Caco-2 (cell line): ENCODE measurements around the gene ENO2. TPM values are rescaled to one million over a fixed set of nuclear protein-coding genes. Genes with fewer than 3 reads are reported as not detected.

Experiments
- BruUV-seq: library from RNA; stranded (reverse); fragments of 400-500 nt; replicated peaks from 2 replicates; lab custom pipeline; 2021; lab: Mats Ljungman, UMichigan
- CTCF ChIA-PET: fragments of 300-600 bp; sonication (Branson Sonifier 250); formaldehyde crosslinking; loops from one replicate; lab custom pipeline; 2022; ENCODE audit warnings: antibody characterized with exemption; lab: Charles Lee
- POLR2A ChIA-PET: fragments of 300-600 bp; sonication (Branson Sonifier 250); formaldehyde crosslinking; loops from one replicate; lab custom pipeline; 2022; ENCODE audit warnings: antibody characterized with exemption; lab: Charles Lee
- DNase-seq, 2 experiments: peaks; one replicate each; pipeline versions ENCODE4 v3.0.0 to v3.0.0-alpha.2; 2020 to 2022
- H3K27me3 ChIP-seq: replicated peaks from 2 replicates; pipeline ENCODE4 v1.6.0; 2011; ENCODE audit warnings: low read length; ENCODE audit not compliant: control insufficient read depth, insufficient read depth
- H3K36me3 ChIP-seq: 2 replicates; pipeline ENCODE4 v1.5.1; 2011; ENCODE audit warnings: low read length; ENCODE audit not compliant: control insufficient read depth, insufficient read depth
- H3K4me1 ChIP-seq: fragments of 250-450 bp; sonication (Bioruptor Pico); 2 replicates; pipeline ENCODE4 v1.5.1; 2020; ENCODE audit warnings: mild to moderate bottlenecking
- H3K4me3 ChIP-seq: 2 replicates; pipeline ENCODE4 v1.5.1; 2011; ENCODE audit warnings: low read depth, mild to moderate bottlenecking, control low read depth, low read length
- H3K9me3 ChIP-seq: fragments of 250-450 bp; sonication (Bioruptor Pico); 2 replicates; pipeline ENCODE4 v1.5.1; 2020; ENCODE audit warnings: mild to moderate bottlenecking, moderate library complexity
- H3K27ac Mint-ChIP-seq: one replicate; pipeline ENCODE4 v1.8.0; 2022; ENCODE audit warnings: mixed read lengths; ENCODE audit not compliant: unreplicated experiment
- H3K27me3 Mint-ChIP-seq: one replicate; pipeline ENCODE4 v1.8.0; 2022; ENCODE audit warnings: mixed read lengths; ENCODE audit not compliant: insufficient read depth, unreplicated experiment
- H3K36me3 Mint-ChIP-seq: one replicate; pipeline ENCODE4 v1.8.0; 2022; ENCODE audit warnings: mild to moderate bottlenecking, mixed read lengths; ENCODE audit not compliant: insufficient read depth, unreplicated experiment
- H3K4me1 Mint-ChIP-seq: one replicate; pipeline ENCODE4 v1.8.0; 2022; ENCODE audit warnings: low read depth, mixed read lengths; ENCODE audit not compliant: unreplicated experiment
- H3K4me3 Mint-ChIP-seq: one replicate; pipeline ENCODE4 v1.8.0; 2022; ENCODE audit warnings: mild to moderate bottlenecking, moderate library complexity, mixed read lengths; ENCODE audit not compliant: unreplicated experiment
- H3K9me3 Mint-ChIP-seq: one replicate; pipeline ENCODE4 v1.8.0; 2022; ENCODE audit warnings: mixed read lengths; ENCODE audit not compliant: unreplicated experiment
- CTCF ChIP-seq, 2 experiments: fragments of 200-600 bp in 1 of 2; IDR thresholded peaks; 1 replicate in 1 of 2; 2 replicates in 1 of 2; pipeline versions ENCODE4 v1.5.1 to v1.8.0; 2011 to 2022; ENCODE audit warnings: antibody characterized with exemption in 1 of 2, control low read depth in 1 of 2, inconsistent platforms in 1 of 2, low read depth in 1 of 2, low read length in 1 of 2, mild to moderate bottlenecking in 1 of 2, moderate library complexity in 1 of 2; ENCODE audit not compliant: insufficient read depth in 1 of 2, severe bottlenecking in 1 of 2, unreplicated experiment in 1 of 2
- intact Hi-C: fragments of 100-400 bp; cut with micrococcal nuclease; formaldehyde crosslinking; loops from one replicate; pipeline ENCODE4 v1.10.0; 2022; ENCODE audit not compliant: unreplicated experiment
- total RNA-seq: library from RNA; stranded (reverse); gene quantifications from 2 replicates; pipeline ENCODE4 v1.2.3, GENCODE V29; 2022

ENO2 gene
- total RNA-seq, 1 experiment from 2014 or later: 23.2 TPM

DNA sequence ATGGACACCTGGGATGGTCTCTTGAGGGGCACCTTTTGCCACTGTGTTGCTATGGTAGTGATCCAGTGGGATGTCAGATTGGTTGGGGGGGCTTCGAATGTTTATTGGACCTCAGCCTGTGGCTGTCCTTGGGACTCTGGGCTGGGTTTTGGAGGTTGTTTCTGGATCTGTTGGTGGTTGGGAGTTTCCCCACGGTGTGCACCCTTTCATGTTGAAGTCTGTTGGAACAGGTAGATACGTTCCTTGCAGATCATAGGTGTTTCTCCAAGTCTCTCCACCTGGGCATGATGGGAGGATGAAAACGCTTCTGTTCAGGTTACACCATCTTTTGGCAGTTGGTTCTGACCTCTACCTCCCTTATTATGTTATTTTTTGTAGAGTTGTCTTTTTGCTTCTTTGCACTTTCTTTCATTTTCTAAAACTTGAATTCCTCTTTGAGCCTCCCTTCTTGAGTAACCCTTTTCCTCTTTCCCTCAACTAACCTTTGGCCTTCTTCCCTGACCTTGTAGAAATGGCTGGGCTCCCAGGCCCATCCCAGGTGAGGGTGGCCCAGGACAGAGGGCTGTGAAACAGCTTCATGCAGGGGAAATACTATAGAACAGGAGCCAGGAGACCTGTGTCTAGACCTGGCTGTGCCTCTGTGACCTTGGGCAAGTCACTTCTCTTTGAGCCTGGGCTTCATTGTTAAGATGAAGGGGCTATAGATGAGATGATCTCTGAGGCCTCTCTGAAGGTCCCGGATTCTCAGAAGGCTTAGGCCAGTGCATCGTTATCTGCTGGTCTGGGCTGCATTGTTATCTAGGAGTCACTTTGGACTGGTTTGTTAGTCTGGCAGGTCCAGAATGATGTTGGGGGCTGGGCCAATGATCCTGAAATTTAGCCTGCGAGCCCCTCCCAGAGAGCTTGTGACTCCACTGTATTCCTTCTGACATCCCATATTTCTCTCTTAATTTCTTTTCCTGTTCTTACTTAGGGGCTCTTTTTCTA, 15.4 kb downstream of the ENO2 start:
- POLR2A ChIA-PET: interaction anchor here (2.0 kb wide), 3 partner anchors 8 to 16 kb away, joined by 5 to 18 read pairs (median 14); partner anchors contain the start of gene C12orf57
- H3K27ac Mint-ChIP-seq: peak overlapping the region; percentile 76
- Histone ChIP-seq H3K27me3 (no peaks in the 10 kb centered on the region), H3K9me3 (no peaks in the 10 kb centered on the region), H3K4me1 (peaks cover 39% of the 10 kb centered on the region), H3K36me3 (peaks cover 6% of the 10 kb centered on the region; the same call in 1 of the 2 replicates), H3K4me3 (peak overlapping the region; percentile 91)
- TF ChIP-seq CTCF (IDR thresholded peaks at IDR 0.05; ENCODE audit: insufficient read depth in 1 of 2, low read depth in 1 of 2, low read length in 1 of 2, severe bottlenecking in 1 of 2, unreplicated experiment in 1 of 2): no peak
- DNase-seq: no peak
- no peaks in the 10 kb centered on the region for H3K9me3 Mint-ChIP-seq
- peaks cover 59% of the 10 kb centered on the region for H3K4me1 Mint-ChIP-seq
- CTCF ChIA-PET: interaction anchor here (0.6 to 5.7 kb wide), 4 partner anchors 9 to 178 kb away, joined by 3 to 56 read pairs (median 5); no protein-coding TSS in a partner anchor
- H3K27me3 Mint-ChIP-seq: no peaks in the 10 kb centered on the region
- peaks cover 36% of the 10 kb centered on the region for H3K36me3 Mint-ChIP-seq
- TSS peak; percentile 14 for BruUV-seq
- intact Hi-C loops: no loop called here
- H3K4me3 Mint-ChIP-seq: peak overlapping the region; percentile 85

GRCh38 chr12:6932766-6933165, 18.4 kb downstream of the ENO2 start:
- H3K4me3 Mint-ChIP-seq: no peak overlapping the region
- TF ChIP-seq CTCF (IDR thresholded peaks at IDR 0.05; ENCODE audit: insufficient read depth in 1 of 2, low read depth in 1 of 2, low read length in 1 of 2, severe bottlenecking in 1 of 2, unreplicated experiment in 1 of 2): no peak
- no peak for DNase-seq
- intact Hi-C loops: no loop called here
- no peaks in the 10 kb centered on the region for H3K27me3 Mint-ChIP-seq
- H3K27ac Mint-ChIP-seq: no peak overlapping the region
- Histone ChIP-seq H3K27me3 (no peaks in the 10 kb centered on the region), H3K9me3 (no peaks in the 10 kb centered on the region), H3K36me3 (peaks cover 10% of the 10 kb centered on the region), H3K4me3 (no peak overlapping the region), H3K4me1 (peaks cover 25% of the 10 kb centered on the region)
- ChIA-PET POLR2A (no interaction called here), CTCF (interaction anchor here (0.6 kb wide), 1 partner anchor 154 kb away, joined by 3 read pairs; no protein-coding TSS in a partner anchor)
- peaks cover 46% of the 10 kb centered on the region for H3K4me1 Mint-ChIP-seq
- H3K9me3 Mint-ChIP-seq: no peaks in the 10 kb centered on the region
- BruUV-seq: no TSS peak
- H3K36me3 Mint-ChIP-seq: peaks cover 64% of the 10 kb centered on the region

DNA sequence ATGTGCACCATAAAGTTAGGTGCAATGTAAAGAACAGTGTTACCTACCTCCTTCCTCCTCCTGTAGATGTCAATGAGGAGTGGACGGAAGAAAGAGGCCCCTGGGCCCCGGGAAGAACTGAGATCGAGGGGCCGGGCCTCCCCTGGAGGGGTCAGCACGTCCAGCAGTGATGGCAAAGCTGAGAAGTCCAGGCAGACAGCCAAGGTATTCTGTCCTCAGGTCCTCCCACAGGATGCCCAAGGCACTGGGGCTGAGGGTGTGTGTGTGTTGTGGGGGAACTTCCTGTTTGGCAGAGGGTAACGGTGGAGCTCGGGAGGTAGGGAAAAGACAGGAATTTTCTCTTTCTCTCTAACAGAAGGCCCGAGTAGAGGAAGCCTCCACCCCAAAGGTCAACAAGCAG, 19.7 kb downstream of the ENO2 start:
- peaks cover 12% of the 10 kb centered on the region for H3K36me3 ChIP-seq
- ChIA-PET CTCF (interaction anchor here (0.8 to 1.1 kb wide), 4 partner anchors 10 to 84 kb away, joined by 3 to 4 read pairs (median 3); partner anchors contain the start of genes C12orf57, LPCAT3 and RNU7-1), POLR2A (interaction anchor here (1.7 kb wide), 1 partner anchor 10 kb away, joined by 5 read pairs; the partner anchor contains the start of genes C12orf57 and RNU7-1)
- H3K4me3 ChIP-seq: no peak overlapping the region
- Mint-ChIP-seq H3K36me3 (peaks cover 69% of the 10 kb centered on the region), H3K4me1 (peaks cover 45% of the 10 kb centered on the region), H3K27me3 (no peaks in the 10 kb centered on the region), H3K4me3 (no peak overlapping the region), H3K27ac (peak overlapping the region; percentile 0), H3K9me3 (no peaks in the 10 kb centered on the region)
- peaks cover 26% of the 10 kb centered on the region for H3K4me1 ChIP-seq
- no peak for TF ChIP-seq CTCF (IDR thresholded peaks at IDR 0.05; ENCODE audit: insufficient read depth in 1 of 2, low read depth in 1 of 2, low read length in 1 of 2, severe bottlenecking in 1 of 2, unreplicated experiment in 1 of 2)
- intact Hi-C loops: no loop called here
- H3K27me3 ChIP-seq: no peaks in the 10 kb centered on the region
- DNase-seq: no peak
- H3K9me3 ChIP-seq: no peaks in the 10 kb centered on the region
- no TSS peak for BruUV-seq
